Non-pigmented ciliary epithelial cell (primary cell): ENCODE data around the gene BICDL2.

Source experiments
- DNase-seq: peaks from one replicate; pipeline ENCODE4 v3.0.0-alpha.2; 2010; ENCODE audit warnings: low read depth

BICDL2 gene

DNA sequence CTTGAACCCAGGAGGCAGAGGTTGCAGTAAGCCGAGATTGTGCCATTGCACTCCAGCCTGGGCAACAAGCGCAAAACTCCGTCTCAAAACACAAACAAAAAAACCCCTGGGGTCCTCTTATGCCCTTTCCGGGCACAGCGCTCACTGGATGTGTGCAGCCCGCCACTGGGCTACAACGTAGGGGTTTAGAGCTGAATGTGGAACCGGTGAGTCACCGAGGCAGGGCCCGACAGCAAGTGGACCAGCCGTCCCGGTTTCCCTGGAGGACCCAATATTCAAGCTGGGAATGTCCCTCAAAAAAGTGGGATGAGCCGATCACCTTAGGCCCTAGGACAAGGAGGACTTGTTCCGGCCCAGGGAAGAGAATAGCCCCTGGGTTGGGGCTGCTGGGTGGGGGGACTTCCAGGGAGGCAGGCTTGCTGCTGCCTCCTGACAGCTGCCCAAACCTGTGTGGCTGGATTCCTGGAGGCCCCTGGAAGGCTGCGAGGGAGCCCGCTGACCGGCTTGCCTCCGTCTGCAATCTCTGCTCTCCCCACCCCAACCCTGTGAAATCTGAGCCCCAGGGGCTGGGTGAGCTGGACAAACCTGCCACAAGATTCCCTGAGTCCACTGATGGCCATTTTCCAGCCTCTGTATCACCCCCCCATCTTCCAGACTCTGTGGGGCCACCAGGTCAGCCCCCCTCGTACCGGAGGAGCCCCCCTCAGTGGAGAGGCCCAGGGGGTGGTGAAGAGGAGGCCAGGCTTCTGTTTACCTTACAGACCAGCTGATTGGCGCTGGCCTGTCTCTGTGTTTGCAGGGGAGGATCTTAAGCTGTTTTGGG, 27.0 kb downstream of the BICDL2 start:
- no peak for DNase-seq

DNA sequence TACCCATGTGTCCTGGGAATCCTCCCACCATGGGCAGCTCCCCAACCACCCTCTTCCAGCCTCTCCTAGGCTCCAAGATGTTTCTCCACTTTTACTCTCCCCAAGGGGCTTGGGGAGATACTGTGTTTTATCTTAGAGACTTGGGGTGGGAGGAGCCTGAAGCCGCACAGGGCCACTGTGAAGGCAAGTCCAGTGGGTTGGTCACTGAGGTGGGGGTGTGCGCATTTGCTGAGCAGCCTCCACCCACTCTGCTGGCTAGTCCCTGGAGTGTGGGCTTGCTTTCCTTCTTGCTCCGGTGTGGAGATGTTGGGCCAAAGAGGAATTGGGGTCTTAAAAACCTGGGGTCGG, 28.1 kb downstream of the BICDL2 start:
- DNase-seq = no peak

DNA sequence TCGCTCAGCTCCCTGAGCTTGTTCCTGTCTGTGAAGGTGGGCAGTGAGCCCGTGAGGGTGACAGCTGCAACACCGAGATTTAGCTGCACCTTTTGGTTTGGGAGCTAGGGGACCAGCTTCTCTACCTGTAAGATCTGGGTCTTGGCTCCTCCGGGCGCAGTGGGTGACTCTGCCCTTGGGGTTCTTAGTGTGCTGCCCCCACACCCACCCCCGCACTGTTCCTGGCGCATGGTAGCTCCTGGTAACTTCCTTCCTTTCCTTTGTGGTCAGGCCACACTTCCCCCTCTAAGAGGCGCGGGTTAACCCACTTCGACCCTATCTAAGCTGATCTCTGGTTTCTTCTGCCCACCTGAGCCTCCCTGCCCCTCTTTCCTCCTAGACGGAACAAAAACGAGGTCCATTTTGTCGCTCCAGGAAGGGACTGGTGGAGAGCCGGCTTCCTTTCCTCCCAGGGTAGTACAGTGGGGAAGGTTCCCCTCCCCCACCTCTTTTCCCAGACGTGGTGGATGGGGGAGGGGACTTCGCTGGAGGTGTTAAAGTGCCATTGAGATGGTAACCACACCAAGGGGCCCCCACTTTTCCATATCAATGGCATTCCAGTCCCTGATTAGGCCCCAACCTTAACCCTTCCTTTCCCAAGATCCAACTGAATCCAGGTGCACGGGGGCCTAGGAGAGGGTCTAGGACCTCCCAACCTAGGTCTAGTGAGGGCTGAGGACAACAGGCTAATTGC, 28.6 kb downstream of the BICDL2 start:
- DNase-seq = no peak

DNA sequence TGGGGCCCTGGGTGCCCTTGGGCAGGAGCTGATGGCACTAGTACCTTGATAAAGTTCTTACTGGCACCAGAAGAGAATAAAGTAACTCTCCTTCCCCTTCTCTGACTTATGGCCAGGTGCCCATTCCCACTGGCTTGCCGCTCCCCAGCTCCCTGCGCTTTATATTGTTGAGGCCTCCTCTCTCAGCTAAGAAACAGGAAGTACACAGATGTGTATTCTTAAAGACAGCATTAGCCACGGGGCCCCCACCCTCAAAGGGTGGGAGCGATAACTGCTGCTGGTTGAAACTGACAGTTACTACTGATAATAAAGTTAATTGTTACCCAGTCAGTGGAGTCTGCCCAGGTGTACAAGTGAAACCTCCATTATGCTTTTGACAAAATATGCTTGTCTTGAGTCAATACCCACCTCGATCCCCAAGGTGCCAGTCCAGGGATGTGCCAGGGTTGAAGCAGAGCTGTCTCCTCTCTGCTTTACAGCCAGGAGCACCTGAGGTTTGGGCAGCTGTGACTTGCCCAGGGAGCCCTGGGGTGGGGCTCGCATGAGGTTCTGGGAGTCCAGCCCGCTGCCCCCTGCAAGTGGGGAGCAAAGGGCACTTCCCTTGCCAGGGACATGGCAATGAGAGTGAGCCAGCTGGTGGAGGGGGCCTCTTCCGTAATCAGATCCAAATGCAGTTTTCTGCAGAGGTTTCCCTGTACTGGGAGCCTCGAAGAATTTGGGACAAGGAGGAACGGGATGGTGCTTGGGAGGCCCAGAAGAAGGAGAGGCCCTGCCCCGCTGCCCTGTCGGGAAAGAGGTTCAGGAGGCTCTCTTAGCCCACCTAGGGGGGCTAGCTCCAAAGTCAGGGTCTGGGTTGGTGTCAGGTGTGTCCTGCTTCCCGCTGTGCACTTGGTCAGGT, 29.4 kb downstream of the BICDL2 start:
- no peak for DNase-seq

DNA sequence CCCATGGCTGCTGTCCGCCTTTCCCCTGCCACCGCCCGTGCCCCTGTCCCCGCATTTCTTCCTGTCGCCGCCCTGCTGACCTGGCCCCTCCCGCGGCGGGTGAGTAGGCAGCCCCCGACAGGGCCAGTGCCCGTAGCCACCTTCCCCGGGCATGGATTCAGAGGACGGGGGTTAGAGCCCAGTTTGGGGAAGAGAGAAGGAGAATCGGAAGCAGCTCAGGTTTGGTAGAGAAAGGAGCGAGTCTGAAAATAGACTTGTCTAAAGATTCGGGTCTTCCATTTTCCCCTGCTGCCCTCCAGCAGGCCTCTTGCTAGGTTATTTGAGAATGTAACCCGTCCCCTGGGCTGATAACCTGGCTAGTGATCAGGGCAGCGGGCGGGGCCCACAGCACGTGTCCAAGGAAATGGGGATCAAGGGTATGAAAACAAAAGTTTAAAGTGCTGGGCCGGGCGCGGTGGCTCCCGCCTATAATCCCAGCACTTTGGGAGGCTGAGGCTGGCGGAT, 31.9 kb downstream of the BICDL2 start:
- DNase-seq = no peak

DNA sequence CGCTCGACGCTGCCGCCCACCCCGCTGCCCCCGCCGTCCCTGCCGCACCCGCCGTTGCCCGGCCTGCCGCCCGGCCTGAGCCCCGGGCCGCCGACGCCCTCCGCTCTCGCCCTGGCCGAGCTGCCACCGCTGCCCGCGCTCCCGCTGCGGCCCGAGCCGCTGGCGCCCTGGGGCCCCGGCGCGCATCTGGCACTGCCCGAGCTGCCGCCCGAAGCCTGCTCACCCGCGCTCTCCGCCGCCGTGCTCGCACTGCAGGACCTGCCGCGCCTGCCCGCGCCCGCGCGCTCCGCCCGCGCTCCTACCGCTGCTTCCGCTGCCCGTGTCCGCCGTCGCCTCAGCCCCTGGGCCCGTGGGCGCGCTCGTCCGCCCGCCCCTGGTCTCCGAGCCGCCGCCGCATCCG, 32.4 kb downstream of the BICDL2 start:
- DNase-seq = no peak

DNA sequence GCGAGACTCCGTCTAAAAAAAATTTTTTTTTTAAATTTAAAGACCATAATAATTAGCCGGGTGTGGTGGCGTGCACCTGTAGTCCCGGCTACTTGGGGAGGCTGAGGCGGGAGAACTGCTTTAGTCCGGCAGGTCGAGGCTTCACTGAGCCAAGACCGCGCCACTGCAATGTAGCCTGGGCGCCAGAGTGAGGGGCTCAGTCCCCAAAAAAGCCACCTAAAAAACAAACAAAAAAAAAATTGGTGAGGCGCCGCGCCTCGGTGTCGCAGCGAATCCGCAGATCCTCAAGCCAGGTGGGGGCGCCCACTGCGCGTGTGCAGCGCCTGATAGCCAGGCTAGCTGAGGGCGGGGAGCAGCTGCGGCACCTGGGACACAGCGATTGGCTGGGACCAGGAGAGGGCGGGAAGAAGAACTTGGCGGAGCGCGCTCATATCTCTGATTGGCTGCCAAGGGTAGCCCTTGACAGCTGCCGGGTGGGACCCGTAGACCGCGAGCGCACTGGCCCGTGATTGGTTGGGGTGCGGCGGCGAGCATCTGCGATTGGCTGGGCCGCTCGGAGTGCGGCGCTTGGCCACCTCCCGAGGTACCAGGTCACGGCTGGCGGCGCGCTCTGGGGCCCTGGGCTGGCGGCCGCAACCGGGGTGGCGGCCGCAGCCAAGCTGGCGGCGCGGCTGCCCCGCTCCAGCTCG, 33.0 kb downstream of the BICDL2 start:
- peak; percentile 87 for DNase-seq

DNA sequence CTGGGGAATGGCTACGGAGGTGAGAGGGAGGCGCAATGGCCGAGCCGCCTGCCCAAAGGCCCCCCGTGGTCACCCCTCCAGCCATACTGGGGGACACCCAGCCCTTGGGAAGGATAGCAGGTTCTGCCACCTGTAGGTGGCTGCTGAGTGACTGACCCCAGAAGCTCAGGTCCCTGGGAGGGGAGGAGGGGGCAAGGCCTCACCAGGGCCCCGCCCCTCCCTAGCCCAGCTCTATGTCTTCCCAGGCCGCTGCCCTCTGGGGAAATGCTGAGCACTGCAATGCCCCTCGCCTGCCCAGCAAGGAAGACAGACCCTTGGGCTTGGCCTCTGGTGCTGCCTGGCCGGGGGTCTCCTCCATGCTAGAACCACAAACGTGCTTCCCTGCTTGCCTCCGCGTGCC, 35.4 kb downstream of the BICDL2 start:
- DNase-seq = no peak

DNA sequence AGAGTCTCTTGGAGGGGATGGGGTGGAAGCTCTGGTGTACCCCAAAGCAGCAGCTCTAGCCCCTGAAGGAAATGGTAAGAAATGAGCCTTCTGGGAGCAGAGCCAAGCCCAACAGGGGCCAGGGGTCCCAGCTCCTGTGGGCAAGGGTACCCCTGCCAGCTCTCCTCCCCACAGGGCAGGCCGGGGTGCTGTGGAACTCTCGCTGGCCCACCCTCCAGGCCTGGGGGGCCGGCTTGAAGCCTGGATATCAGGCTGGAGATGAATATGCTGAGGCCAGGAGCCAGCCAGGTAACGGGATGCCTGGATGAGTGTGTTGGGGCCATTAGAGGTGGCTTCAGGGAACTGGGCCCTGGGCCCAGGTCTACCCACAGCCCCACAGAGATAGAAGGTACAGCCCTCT, 36.2 kb downstream of the BICDL2 start:
- DNase-seq = no peak

DNA sequence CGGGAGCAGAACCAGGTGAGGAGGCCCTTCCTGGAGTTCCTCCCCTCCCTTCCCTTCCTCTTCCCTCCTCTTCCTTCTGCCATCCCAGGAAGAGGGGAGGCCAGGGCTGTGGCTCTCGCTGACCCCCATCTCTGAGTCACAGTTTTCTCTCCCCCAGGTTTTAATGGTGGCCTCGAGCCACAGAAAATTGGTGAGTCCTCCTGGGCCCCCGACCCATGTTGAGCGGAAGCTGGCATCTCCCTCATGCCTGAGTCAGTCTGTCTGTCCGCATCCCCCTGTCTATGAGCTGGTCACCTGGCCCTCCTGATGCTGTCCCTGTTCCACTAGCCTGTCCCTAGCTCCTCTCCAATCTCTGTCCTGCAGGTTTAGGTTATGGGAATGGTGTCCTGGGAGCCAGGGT, 36.8 kb downstream of the BICDL2 start:
- DNase-seq = no peak

DNA sequence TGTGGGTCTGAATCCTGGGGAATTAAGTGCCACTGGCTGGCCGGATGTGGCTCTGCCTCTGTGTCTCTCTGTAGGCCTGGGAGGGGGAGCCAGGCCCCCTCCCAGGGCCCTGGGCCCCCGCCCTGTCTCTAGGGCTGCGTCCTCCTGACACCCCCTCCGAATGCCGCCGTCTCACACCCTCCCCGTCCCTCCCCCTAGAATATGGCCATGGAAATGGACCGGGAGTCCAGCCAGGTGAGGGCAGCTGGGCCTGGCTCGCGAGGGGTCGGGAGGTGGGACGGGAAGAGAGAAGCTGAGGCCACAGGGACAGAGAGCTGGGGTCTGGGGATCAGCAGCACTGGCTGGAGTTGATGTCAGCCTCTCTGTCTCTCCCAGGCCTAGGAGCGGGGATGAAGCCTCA, 40.4 kb downstream of the BICDL2 start:
- no peak for DNase-seq

DNA sequence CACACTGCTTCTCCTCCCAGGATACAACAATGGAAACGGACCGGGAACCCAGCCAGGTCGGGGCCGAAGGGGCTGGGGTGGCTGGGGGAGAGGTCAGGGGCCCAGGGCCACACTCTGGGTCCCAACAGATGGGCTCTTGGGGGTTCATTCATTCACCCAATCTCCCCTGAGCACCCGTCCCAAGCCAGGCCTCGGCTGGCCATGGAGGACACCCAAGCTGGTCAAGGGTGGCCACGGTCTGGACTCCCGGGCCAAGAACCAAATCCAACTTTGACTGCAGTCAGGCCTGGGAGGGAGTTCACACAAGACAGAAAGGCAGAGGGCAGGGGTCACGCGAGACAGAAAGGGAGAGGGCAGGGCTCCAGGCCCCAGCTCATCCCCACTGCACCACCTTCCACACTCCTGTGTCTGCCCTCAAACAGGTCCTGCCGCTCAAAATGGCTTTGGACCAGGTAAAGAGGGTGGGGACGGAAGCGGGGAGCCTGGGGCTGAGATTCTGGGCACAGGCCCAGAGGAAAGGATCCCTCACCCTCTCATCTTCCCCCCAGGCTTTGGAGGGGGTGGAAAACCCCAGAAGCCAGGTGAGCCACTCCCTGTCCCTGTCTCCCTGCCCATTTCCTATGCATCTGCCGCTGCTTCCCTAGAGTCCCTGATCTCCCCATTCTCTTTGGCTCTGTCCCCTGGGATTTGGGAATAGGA, 44.2 kb downstream of the BICDL2 start:
- DNase-seq = no peak

DNA sequence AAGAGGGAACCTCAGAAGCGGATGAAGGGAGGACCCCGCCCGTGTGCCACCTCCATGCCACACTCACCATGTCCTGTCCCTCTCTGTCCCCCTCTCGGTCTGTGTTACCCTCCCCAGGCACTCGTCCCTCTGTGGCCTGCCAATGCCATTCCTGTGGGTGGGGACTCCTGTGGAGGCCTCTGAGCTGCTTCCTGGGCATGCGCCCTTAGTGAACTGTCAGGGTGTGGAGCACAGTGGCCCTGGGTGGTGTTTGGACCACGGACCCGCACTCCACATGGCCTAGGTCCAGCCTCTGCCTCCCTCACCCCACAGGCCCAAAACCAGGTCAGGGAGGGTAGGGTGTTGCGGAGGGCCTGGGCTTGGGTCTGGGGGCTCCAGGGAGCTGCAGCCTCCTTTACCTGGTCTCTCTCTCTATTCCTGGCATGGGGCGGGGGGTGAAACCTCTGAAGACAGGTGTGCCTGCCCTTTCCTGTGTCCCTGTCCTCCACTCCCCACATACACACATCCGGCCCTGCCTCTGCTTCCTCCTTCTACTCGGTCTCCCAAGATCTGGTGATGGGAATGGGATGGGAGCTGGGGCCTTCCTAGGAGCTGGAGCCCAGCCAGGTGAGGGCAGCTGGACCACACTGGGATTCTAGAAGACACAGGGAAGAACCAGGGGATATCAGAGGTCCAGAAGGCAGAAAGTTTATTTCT, 45.0 kb downstream of the BICDL2 start:
- DNase-seq = no peak

DNA sequence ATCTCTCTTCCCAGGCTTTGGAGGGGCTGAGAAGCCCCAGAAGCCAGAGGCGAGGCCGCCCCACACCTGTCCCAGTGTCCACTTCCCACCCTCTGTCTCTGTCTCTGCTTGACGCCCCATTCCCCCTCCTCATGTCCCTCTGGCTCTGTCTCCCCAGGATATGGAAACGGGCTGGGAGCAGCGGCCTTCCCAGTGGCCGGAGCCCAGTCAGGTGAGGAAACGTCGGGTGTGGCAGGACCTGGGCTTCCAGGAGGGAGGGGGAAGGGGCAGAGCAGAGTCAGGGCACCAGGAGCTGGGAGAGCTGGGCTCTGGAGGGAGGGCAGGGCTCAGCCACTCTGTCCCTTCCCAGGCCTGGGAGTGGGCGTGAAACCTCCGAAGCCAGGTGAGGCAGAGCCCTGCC, 45.9 kb downstream of the BICDL2 start:
- DNase-seq = no peak

DNA sequence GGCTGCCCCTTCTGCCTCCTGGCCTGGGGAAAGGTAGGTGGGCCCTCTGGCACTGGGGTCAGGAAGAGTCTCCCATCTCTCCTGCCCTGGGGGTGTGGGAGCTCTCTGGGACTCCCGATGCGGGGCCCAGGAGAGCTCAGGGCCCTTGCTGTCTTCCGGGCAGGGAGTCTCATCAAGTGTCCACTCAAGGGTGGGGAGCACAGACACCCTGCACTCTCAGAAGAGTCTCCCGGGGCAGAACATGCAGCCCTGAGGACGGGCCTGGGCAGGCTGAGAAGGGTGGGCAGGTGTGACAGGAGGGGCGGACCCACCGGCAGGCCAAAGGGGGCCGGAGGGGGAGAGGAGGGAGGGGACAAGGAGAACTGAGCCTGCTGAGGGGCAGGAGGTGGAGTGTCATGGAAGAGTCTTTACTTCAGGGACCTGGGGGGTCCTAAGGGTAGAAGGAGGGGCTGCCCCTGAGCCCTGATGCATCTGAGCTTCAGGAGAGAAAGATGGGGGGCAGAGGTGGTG, 48.1 kb downstream of the BICDL2 start:
- no peak for DNase-seq

DNA sequence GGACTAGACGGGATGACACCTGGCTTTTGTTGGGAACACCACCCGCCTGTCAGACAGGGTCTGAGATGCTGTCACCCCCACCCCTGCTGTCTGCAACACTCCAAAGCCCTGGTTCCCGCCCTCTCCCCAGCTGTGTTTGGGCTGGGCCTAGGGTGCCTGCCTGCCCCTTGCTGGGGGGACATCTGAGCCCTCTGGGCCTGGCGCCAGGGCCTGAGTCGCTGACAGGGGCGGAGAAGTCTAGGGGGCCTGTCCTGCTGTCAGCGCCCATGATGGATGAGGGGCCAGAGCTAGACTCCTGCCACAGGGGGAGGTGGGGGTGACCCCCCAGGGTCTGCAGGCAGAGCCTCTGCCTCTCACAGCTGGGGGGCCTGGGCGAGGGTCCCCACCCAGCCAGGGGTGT, 48.9 kb downstream of the BICDL2 start:
- DNase-seq = no peak

DNA sequence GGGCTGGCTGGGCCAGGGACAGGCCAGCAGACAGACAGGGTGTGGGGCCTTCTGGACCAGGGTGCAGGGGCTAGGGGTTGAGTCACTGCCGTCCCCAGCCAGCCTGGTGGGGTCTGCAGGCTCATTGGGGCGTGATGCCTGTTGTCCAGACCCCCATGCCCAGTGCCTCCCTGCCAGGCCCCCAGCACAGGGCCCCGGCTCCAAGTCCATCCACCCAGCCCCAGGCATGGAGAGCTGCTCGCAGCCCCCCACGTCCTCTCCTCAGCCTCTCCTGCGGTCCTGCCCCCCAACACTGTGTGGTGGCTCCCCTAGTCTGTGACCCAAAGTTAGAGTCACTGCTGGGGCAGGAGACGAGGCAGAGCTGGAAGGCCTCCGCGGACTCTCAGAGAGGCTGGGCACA, 49.5 kb downstream of the BICDL2 start:
- DNase-seq = no peak

DNA sequence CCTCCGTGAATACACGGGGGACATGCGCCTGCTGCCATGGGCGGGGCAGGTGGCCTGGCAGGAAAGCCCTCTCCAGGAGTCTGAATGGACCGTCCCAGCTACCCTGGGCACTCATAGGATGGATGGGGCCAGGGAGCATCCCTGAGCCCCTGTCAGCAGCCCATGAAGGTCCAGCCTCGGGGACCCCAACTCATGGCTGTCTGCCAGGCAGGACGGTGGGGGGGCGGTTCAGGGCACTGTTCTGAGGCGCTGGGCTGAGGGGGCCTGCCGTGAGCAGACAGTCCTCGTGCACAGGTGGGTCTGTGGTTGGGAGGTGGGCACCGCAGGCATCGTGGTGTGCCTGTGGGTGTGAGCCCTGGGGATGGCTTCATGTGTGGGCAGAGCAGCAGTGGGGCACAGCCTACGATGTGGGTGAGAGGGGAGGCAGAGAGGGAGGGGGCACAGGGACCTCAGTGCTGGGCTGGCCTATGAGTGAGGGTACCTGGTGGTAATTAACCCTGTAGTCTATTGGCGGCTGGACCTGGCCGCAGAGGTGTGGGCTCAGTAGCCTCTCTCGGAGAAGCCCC, 50.0 kb downstream of the BICDL2 start:
- DNase-seq = no peak

DNA sequence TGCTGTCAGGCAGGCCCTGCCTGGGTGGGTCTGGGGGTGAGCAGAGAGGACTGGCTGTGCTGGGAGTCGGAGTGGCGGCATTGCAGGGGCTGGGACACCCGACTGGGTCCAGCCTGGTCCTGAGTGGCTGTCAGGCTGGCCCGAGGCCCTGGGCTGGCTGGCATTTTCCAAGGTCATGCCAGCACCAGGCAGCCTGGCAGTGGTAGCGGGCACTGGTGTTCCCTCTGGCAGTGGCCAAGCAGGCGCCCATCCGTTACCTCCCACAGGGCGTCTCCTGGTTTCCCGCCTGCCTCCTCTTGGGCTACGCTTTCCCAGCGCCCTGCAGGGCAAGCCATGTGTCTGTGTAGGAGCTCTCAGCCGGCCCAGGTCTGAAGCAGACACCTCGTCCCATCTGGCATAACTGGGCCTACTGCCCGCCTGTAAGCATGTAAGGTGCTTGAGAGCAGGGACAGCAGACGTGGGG, 50.8 kb downstream of the BICDL2 start:
- no peak for DNase-seq

DNA sequence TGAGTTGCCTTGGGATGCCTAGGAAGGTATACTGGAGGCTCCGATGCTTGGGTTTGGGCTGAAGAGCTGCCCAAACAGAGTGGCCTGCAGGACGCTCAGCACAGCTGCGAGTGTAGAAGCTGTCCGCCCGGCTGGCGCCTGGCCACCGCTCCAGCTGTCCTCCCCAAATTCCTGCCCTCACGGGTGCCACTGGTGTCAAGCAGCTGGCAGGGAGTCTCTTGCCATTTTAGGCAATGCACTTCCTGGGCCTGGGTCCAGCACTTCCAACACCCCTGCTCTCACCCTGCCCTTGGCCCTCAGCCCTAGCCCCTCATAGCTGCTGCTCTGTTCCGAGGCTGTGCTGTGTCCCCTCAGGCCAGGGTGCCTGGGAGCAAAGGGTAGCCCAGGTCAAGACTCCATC, 51.3 kb downstream of the BICDL2 start:
- DNase-seq = no peak
